OCI-LY7 (cell line): Measurements from ENCODE around the gene PDCD1.

ENCODE experiments used
- CTCF ChIP-seq: fragments of 200-600 bp; sonication (generic); conservative IDR thresholded peaks from 2 replicates; pipeline ENCODE4 v1.5.1; 2014; ENCODE audit warnings: mild to moderate bottlenecking, antibody characterized with exemption, low read length, moderate library complexity, mixed read lengths
- EZH2phosphoT487 ChIP-seq: fragments of 200-600 bp; sonication (generic); IDR thresholded peaks from 2 replicates; pipeline ENCODE4 v1.6.1; 2018; ENCODE audit warnings: low read depth, borderline replicate concordance, mild to moderate bottlenecking, mixed run types, antibody characterized with exemption, low read length, moderate library complexity, mixed read lengths

- TF ChIP-seq EZH2phosphoT487 (no peak), CTCF (no peak)
Observed at GRCh38 chr2:241848761-241849615, 9.7 kb downstream of the PDCD1 start.
